ENCODE data around the gene PCGF3.
"Not testable (repeated sequence)": the region's sequence is repeated elsewhere in the genome, so short reads cannot be mapped to it uniquely, and the experiment has no call there.

The PCGF3 gene

GRCh38 chr4:706083-706633 is 526 bp downstream of the PCGF3 start:
- not testable (repeated sequence) for DNase-seq

- DNase-seq, result no peak
Measured at GRCh38 chr4:706834-707598, 1.4 kb downstream of the PCGF3 start.

- no peak for DNase-seq
Measured at GRCh38 chr4:707929-708630, 2.4 kb downstream of the PCGF3 start.

GRCh38 chr4:708631-708933 is 3.0 kb downstream of the PCGF3 start:
- no peak for DNase-seq

- DNase-seq, result no peak
Measured at GRCh38 chr4:709348-709747, 3.7 kb downstream of the PCGF3 start.

GRCh38 chr4:710116-710515 is 4.5 kb downstream of the PCGF3 start:
- no peak for DNase-seq

GRCh38 chr4:710916-711315 is 5.3 kb downstream of the PCGF3 start:
- DNase-seq, result no peak

- no peak for DNase-seq
Measured at GRCh38 chr4:712093-712492, 6.5 kb downstream of the PCGF3 start.

GRCh38 chr4:712916-713632 is 7.4 kb downstream of the PCGF3 start:
- DNase-seq, result no peak

- DNase-seq, result no peak
Measured at GRCh38 chr4:714087-714486, 8.5 kb downstream of the PCGF3 start.

GRCh38 chr4:717601-718320 is 12.1 kb downstream of the PCGF3 start:
- DNase-seq, result no peak

- no peak for DNase-seq
Measured at GRCh38 chr4:718460-718859, 12.8 kb downstream of the PCGF3 start.

- no peak for DNase-seq
Measured at GRCh38 chr4:720111-720860, 14.7 kb downstream of the PCGF3 start.

- DNase-seq, result no peak
Measured at GRCh38 chr4:721261-722168, 15.9 kb downstream of the PCGF3 start.

- no peak for DNase-seq
Measured at GRCh38 chr4:722169-722725, 16.6 kb downstream of the PCGF3 start.

GRCh38 chr4:722851-723360 is 17.3 kb downstream of the PCGF3 start:
- DNase-seq, result no peak

- DNase-seq, result no peak
Measured at GRCh38 chr4:723751-724530, 18.3 kb downstream of the PCGF3 start.

- DNase-seq, result no peak
Measured at GRCh38 chr4:725391-726234, 20.0 kb downstream of the PCGF3 start.
